NK-92 treated with Interleukin-12 subunit alpha and Interleukin-12 subunit beta, amount 100 ng/mL, for 24 hours (cell line): ENCODE data around the gene GALT.
"Not testable (repeated sequence)": the region's sequence is repeated elsewhere in the genome, so short reads cannot be mapped to it uniquely, and the experiment has no call there.

Experiments
- DNase-seq: peaks from one replicate; lab custom pipeline; 2025; lab: John Stamatoyannopoulos, UW

The GALT gene

GRCh38 chr9:34627716-34628655 is 18.5 kb upstream of the GALT start:
- no peak for DNase-seq

- no peak for DNase-seq
These were observed 17.6 kb upstream of the GALT start, which contains the start of gene ARID3C for GRCh38 chr9:34628656-34629490. Gene ARID3C, minus strand, starts transcription at chr9:34629066. Its CDS starts 1,052 bp downstream, at chr9:34628014.

- DNase-seq: no peak
These were observed 17.0 kb upstream of the GALT start for GRCh38 chr9:34629491-34629808.

- DNase-seq: no peak
These were observed 15.9 kb upstream of the GALT start for GRCh38 chr9:34630402-34631154.

- DNase-seq: no peak
These were observed 13.3 kb upstream of the GALT start for GRCh38 chr9:34633166-34633565.

GRCh38 chr9:34633851-34634550 is 12.5 kb upstream of the GALT start:
- DNase-seq: peak; percentile 45

- DNase-seq: no peak
These were observed 11.8 kb upstream of the GALT start for GRCh38 chr9:34634551-34635248.

- no peak for DNase-seq
These were observed 10.9 kb upstream of the GALT start for GRCh38 chr9:34635556-34635955.

- peak; percentile 41 for DNase-seq
These were observed 9.6 kb upstream of the GALT start for GRCh38 chr9:34636791-34637355.

GRCh38 chr9:34637356-34638137 is 8.9 kb upstream of the GALT start, which contains the start of gene SIGMAR1:
Gene SIGMAR1, minus strand, starts transcription at chr9:34637787. Its CDS starts 90 bp downstream, at chr9:34637697.
- peak; percentile 82 for DNase-seq

- DNase-seq: no peak
These were observed 8.4 kb upstream of the GALT start for GRCh38 chr9:34638138-34638445.

- DNase-seq: not testable (repeated sequence)
These were observed 7.2 kb upstream of the GALT start for GRCh38 chr9:34639322-34639721.

GRCh38 chr9:34642679-34643078 is 3.8 kb upstream of the GALT start:
- DNase-seq: no peak

- no peak for DNase-seq
These were observed 1.6 kb upstream of the GALT start for GRCh38 chr9:34644766-34645314.

GRCh38 chr9:34647084-34647403 is 569 bp downstream of the GALT start:
- no peak for DNase-seq

- DNase-seq: no peak
These were observed 1.2 kb downstream of the GALT start for GRCh38 chr9:34647651-34648050.

- DNase-seq: no peak
These were observed 2.2 kb downstream of the GALT start for GRCh38 chr9:34648673-34649072.

- no peak for DNase-seq
These were observed 4.3 kb downstream of the GALT start for GRCh38 chr9:34650816-34651215.

GRCh38 chr9:34651321-34651720 is 4.8 kb downstream of the GALT start:
- no peak for DNase-seq
